H1 (cell line): ENCODE results near the gene CAPG. TPM values are rescaled to one million over a fixed set of nuclear protein-coding genes. Genes with fewer than 3 reads are reported as not detected.

ENCODE experiments used
- CTCF ChIA-PET: fragments of 300-600 bp; sonication (Branson Sonifier 250); formaldehyde crosslinking; loops from one replicate; lab custom pipeline; 2021; ENCODE audit not compliant: partially characterized antibody; lab: Charles Lee
- POLR2A ChIA-PET: fragments of 300-600 bp; sonication (Branson Sonifier 250); formaldehyde crosslinking; loops from one replicate; lab custom pipeline; 2021; ENCODE audit warnings: inconsistent platforms; ENCODE audit not compliant: partially characterized antibody; lab: Charles Lee
- DNase-seq, 2 experiments: peaks; one replicate each; pipeline versions ENCODE4 v3.0.0 to v3.0.0-alpha.2; 2010 to 2022; ENCODE audit warnings: low spot score in 2 of 2, low read depth in 1 of 2, mixed read lengths in 1 of 2
- FAIRE-seq: peaks from 2 replicates; lab custom pipeline; 2011; peaks lifted over from hg19 to GRCh38; lab: Jason Lieb, UNC
- H2AFZ ChIP-seq: 2 replicates; pipeline ENCODE4 v1.8.1; 2012; ENCODE audit warnings: low read length, inconsistent platforms
- H2AK5ac ChIP-seq: 2 replicates; pipeline ENCODE4 v1.6.1; 2013; ENCODE audit warnings: low read depth, low read length
- H2BK120ac ChIP-seq: replicated peaks from 2 replicates; pipeline ENCODE3; 2013; ENCODE audit warnings: low read depth, low read length, inconsistent platforms
- H2BK12ac ChIP-seq: 2 replicates; pipeline ENCODE4 v1.6.1; 2013; ENCODE audit warnings: low read depth, low read length
- H2BK15ac ChIP-seq: 2 replicates; pipeline ENCODE4 v1.6.1; 2013; ENCODE audit warnings: low read length
- H2BK20ac ChIP-seq: 2 replicates; pipeline ENCODE4 v1.6.1; 2013; ENCODE audit warnings: low read length
- H2BK5ac ChIP-seq: 2 replicates; pipeline ENCODE4 v1.6.1; 2013; ENCODE audit warnings: low read depth, low read length
- H3K14ac ChIP-seq: 2 replicates; pipeline ENCODE4 v1.6.1; 2013; ENCODE audit warnings: inconsistent platforms; ENCODE audit not compliant: insufficient read length
- H3K18ac ChIP-seq: 2 replicates; pipeline ENCODE4 v1.6.1; 2013; ENCODE audit warnings: low read length; ENCODE audit errors: extremely low read depth
- H3K23ac ChIP-seq: 2 replicates; pipeline ENCODE4 v1.6.1; 2013; ENCODE audit warnings: inconsistent platforms; ENCODE audit not compliant: insufficient read length
- H3K23me2 ChIP-seq: 2 replicates; pipeline ENCODE4 v1.6.1; 2013; ENCODE audit warnings: low read depth, low read length
- H3K27ac ChIP-seq: 2 replicates; pipeline ENCODE4 v1.6.1; 2011; ENCODE audit warnings: low read depth, low read length, inconsistent platforms
- H3K27me3 ChIP-seq, 4 experiments: replicated peaks in 1 of 4; 1 replicate in 1 of 4; 2 replicates in 3 of 4; pipeline versions ENCODE4 v1.6.1 to v1.8.1; 2011 to 2013; ENCODE audit warnings: low read length in 3 of 4, mild to moderate bottlenecking in 3 of 4, inconsistent platforms in 2 of 4, mixed read lengths in 2 of 4, moderate library complexity in 1 of 4; ENCODE audit not compliant: control insufficient read depth in 3 of 4, insufficient read depth in 3 of 4; ENCODE audit errors: extremely low read depth in 1 of 4
- H3K36me3 ChIP-seq, 4 experiments: 2 replicates each; pipeline versions ENCODE4 v1.6.1 to v1.8.1; 2011 to 2013; ENCODE audit warnings: mild to moderate bottlenecking in 4 of 4, low read length in 3 of 4, moderate library complexity in 2 of 4, control low read depth in 1 of 4, inconsistent platforms in 1 of 4; ENCODE audit not compliant: insufficient read depth in 4 of 4, control insufficient read depth in 2 of 4
- H3K4ac ChIP-seq: replicated peaks from 2 replicates; pipeline ENCODE3; 2013; ENCODE audit warnings: low read length, low read depth, mixed read lengths, inconsistent platforms; ENCODE audit not compliant: insufficient read length
- H3K4me1 ChIP-seq, 4 experiments: replicated peaks in 1 of 4; 1 replicate in 1 of 4; 2 replicates in 3 of 4; pipeline versions ENCODE4 v1.6.1 to v1.8.1; 2011 to 2013; ENCODE audit warnings: low read length in 3 of 4, inconsistent platforms in 2 of 4, mixed read lengths in 1 of 4; ENCODE audit not compliant: insufficient read depth in 4 of 4, control insufficient read depth in 3 of 4
- H3K4me2 ChIP-seq, 2 experiments: 2 replicates each; pipeline versions ENCODE4 v1.6.1 to v1.8.1; 2011 to 2013; ENCODE audit warnings: low read depth in 2 of 2, low read length in 2 of 2, control low read depth in 1 of 2, inconsistent platforms in 1 of 2, mild to moderate bottlenecking in 1 of 2; ENCODE audit not compliant: insufficient read depth in 1 of 2
- H3K4me3 ChIP-seq, 4 experiments: fragments of 200-600, 300-600 bp in 1 of 4; sonication (generic), shearing (Covaris generic), sonication (Bioruptor Twin) in 1 of 4; 2 replicates each; pipeline versions ENCODE4 v1.5.1 to v1.8.1; 2011 to 2016; ENCODE audit warnings: low read length in 4 of 4, low read depth in 3 of 4, control low read depth in 2 of 4, inconsistent platforms in 2 of 4, mild to moderate bottlenecking in 2 of 4, mixed read lengths in 1 of 4, moderate library complexity in 1 of 4; ENCODE audit not compliant: insufficient read depth in 2 of 4; ENCODE audit errors: extremely low read depth in 1 of 4
- H3K56ac ChIP-seq: replicated peaks from 2 replicates; pipeline ENCODE3; 2013; ENCODE audit warnings: low read depth, mild to moderate bottlenecking, mixed read lengths, low read length, inconsistent platforms; ENCODE audit not compliant: insufficient read length
- H3K79me1 ChIP-seq: 2 replicates; pipeline ENCODE4 v1.6.1; 2013; ENCODE audit warnings: low read depth, low read length, control low read depth
- H3K79me2 ChIP-seq, 2 experiments: 2 replicates each; pipeline versions ENCODE4 v1.6.1 to v1.8.1; 2012 to 2013; ENCODE audit warnings: low read length in 2 of 2, mild to moderate bottlenecking in 2 of 2, inconsistent platforms in 1 of 2; ENCODE audit not compliant: insufficient read depth in 2 of 2, control insufficient read depth in 1 of 2
- H3K9ac ChIP-seq, 4 experiments: replicated peaks in 1 of 4; 1 replicate in 1 of 4; 2 replicates in 3 of 4; pipeline versions ENCODE4 v1.6.1 to v1.8.1; 2011 to 2013; ENCODE audit warnings: low read depth in 3 of 4, low read length in 3 of 4, control low read depth in 2 of 4, mild to moderate bottlenecking in 2 of 4, moderate library complexity in 2 of 4, inconsistent platforms in 1 of 4; ENCODE audit errors: extremely low read depth in 1 of 4
- H3K9me3 ChIP-seq, 2 experiments: 2 replicates each; pipeline versions ENCODE4 v1.6.1 to v1.8.1; 2012 to 2013; ENCODE audit warnings: mild to moderate bottlenecking in 2 of 2, moderate library complexity in 2 of 2, control low read depth in 1 of 2, inconsistent platforms in 1 of 2, low read depth in 1 of 2, low read length in 1 of 2, mixed read lengths in 1 of 2; ENCODE audit not compliant: insufficient read depth in 2 of 2
- H4K20me1 ChIP-seq, 2 experiments: replicated peaks in 1 of 2; 2 replicates each; pipeline versions ENCODE3 to v1.8.1; 2011 to 2013; ENCODE audit warnings: inconsistent platforms in 2 of 2, low read length in 2 of 2, mild to moderate bottlenecking in 1 of 2; ENCODE audit not compliant: insufficient read depth in 2 of 2, control insufficient read depth in 1 of 2
- H4K5ac ChIP-seq: 2 replicates; pipeline ENCODE4 v1.6.1; 2013; ENCODE audit warnings: low read length, low read depth, mixed read lengths, inconsistent platforms; ENCODE audit not compliant: insufficient read length
- H4K8ac ChIP-seq: 2 replicates; pipeline ENCODE4 v1.8.0; 2013; ENCODE audit warnings: mild to moderate bottlenecking, moderate library complexity, low read length, inconsistent platforms; ENCODE audit not compliant: insufficient read depth; ENCODE audit errors: extremely low read depth
- H4K91ac ChIP-seq: replicated peaks from 2 replicates; pipeline ENCODE3; 2013; ENCODE audit warnings: low read length, mixed read lengths, inconsistent platforms; ENCODE audit not compliant: insufficient read length
- CBX5 ChIP-seq: fragments of 300-800, 300-1000 bp; sonication (generic); IDR thresholded peaks from 2 replicates; pipeline ENCODE4 v1.7.1; 2016; ENCODE audit warnings: antibody characterized with exemption, low read length, low read depth
- CBX8 ChIP-seq: fragments of 300-800, 300-1000 bp; sonication (generic); IDR thresholded peaks from 2 replicates; pipeline ENCODE4 v1.7.1; 2016; ENCODE audit warnings: low read depth, low read length, borderline replicate concordance
- CHD2 ChIP-seq: IDR thresholded peaks from 2 replicates; pipeline ENCODE4 v1.6.1; 2012; ENCODE audit warnings: low read length, improper control_type of control experiment
- CTCF ChIP-seq, 3 experiments: IDR thresholded peaks; 1 replicate in 2 of 3; 2 replicates in 1 of 3; pipeline versions ENCODE4 v1.5.1 to v1.6.1; 2011; ENCODE audit warnings: low read length in 3 of 3, mild to moderate bottlenecking in 3 of 3, inconsistent platforms in 2 of 3, low read depth in 1 of 3, moderate library complexity in 1 of 3; ENCODE audit not compliant: insufficient read depth in 1 of 3; ENCODE audit errors: control extremely low read depth in 1 of 3
- GTF2F1 ChIP-seq: IDR thresholded peaks from 2 replicates; pipeline ENCODE4 v1.6.1; 2012; ENCODE audit warnings: low read depth, low read length, improper control_type of control experiment, borderline replicate concordance
- KDM1A ChIP-seq: fragments of 200-600, 300-600 bp; sonication (generic); IDR thresholded peaks from 2 replicates; pipeline ENCODE4 v1.7.1; 2016; ENCODE audit warnings: mild to moderate bottlenecking, low read length, borderline replicate concordance
- MAFK ChIP-seq: IDR thresholded peaks from 2 replicates; pipeline ENCODE4 v1.6.1; 2012; ENCODE audit warnings: low read depth, mild to moderate bottlenecking, improper control_type of control experiment, low read length
- POU5F1 ChIP-seq: IDR thresholded peaks from 2 replicates; pipeline ENCODE4 v1.6.1; 2011; ENCODE audit warnings: low read depth, mild to moderate bottlenecking, low read length, moderate library complexity
- SP1 ChIP-seq: IDR thresholded peaks from 2 replicates; pipeline ENCODE4 v1.6.1; 2011; ENCODE audit warnings: low read depth, low read length
- SP4 ChIP-seq: IDR thresholded peaks from 2 replicates; pipeline ENCODE4 v1.6.1; 2012; ENCODE audit warnings: low read length, inconsistent platforms
- SUZ12 ChIP-seq: fragments of 200-600 bp; sonication (generic); IDR thresholded peaks from 2 replicates; pipeline ENCODE4 v1.6.1; 2012; ENCODE audit warnings: mild to moderate bottlenecking, inconsistent platforms, low read length, moderate library complexity, mixed read lengths
- TCF12 ChIP-seq: IDR thresholded peaks from 2 replicates; pipeline ENCODE4 v1.6.1; 2011; ENCODE audit warnings: low read depth, mild to moderate bottlenecking, low read length
- TEAD4 ChIP-seq: IDR thresholded peaks from 2 replicates; pipeline ENCODE4 v1.6.1; 2012; ENCODE audit warnings: low read depth, low read length, inconsistent platforms, mixed read lengths
- whole genome bisulfite sequencing, 2 experiments: shearing (Covaris generic) in 1 of 2; methylation state at CpG; one replicate each; pipeline versions ENCODE4 v1.1.6 to v1.1.7; 2013 to 2015; ENCODE audit warnings: low lambda C conversion rate in 2 of 2, mixed read lengths in 2 of 2, inconsistent platforms in 1 of 2, low coverage in 1 of 2, missing lambda C conversion rate in 1 of 2; ENCODE audit not compliant: insufficient replicate concordance in 2 of 2, insufficient coverage in 1 of 2, insufficient read length in 1 of 2; ENCODE audit errors: extremely low coverage in 1 of 2, missing lambda C conversion rate in 1 of 2; 5-methylcytosine and 5-hydroxymethylcytosine counted together
- polyA plus RNA-seq, 7 experiments: library from polyadenylated mRNA; depleted of rRNA in 3 of 7; stranded (reverse) in 5 of 7; unstranded in 2 of 7; fragments of >200 nt in 5 of 7; fragments of 200-250 nt in 2 of 7; gene quantifications; 1 replicate in 5 of 7; 2 replicates in 1 of 7; 4 replicates in 1 of 7; pipeline versions ENCODE4 v1.2.1 to v1.2.3, GENCODE V29; 2011 to 2013; ENCODE audit warnings: missing spikeins in 2 of 7, mixed read lengths in 2 of 7
- total RNA-seq: library from RNA; stranded (reverse); fragmentation: NEBNext Ultra II Directional; extraction: Animal tissue kit (Norgen Biotek cat#: 25700); gene quantifications from 2 replicates; pipeline ENCODE4 v1.2.1, GENCODE V29; 2021

CAPG gene
- total and polyA plus RNA-seq, 2 of the 8 experiments (the other 6 are each of a cell fraction or from before 2014, with no cell fraction given), result 80.5 to 89.0 TPM

GRCh38 chr2:85452237-85452636, 42.1 kb upstream of the CAPG start:
- no peak overlapping the region; the same call in 1 of the 2 replicates for H2BK15ac ChIP-seq
- no peak overlapping the region for H2BK120ac ChIP-seq
- peaks cover 0 to 6% (median 0%) of the 10 kb centered on the region in 4 experiments; a peak in 1 of 7 replicates for H3K4me1 ChIP-seq
- peaks cover 0 to 2% (median 0%) of the 10 kb centered on the region in 4 experiments; a peak in 2 of 7 replicates for H3K27me3 ChIP-seq
- no peak overlapping the region for H3K4me3 ChIP-seq
- H3K9me3 ChIP-seq, result no peaks in the 10 kb centered on the region
- H3K9ac ChIP-seq, result no peak overlapping the region
- CTCF ChIA-PET, result interaction anchor here (1.3 kb wide), 1 partner anchor 32 kb away, joined by 3 read pairs; no protein-coding TSS in a partner anchor
- H2AK5ac ChIP-seq, result no peak overlapping the region
- POLR2A ChIA-PET, result interaction anchor here (1.3 to 55.3 kb wide), 2 partner anchors 12 to 95 kb away, joined by 4 to 1889 read pairs; partner anchors contain the start of genes GGCX and MAT2A
- FAIRE-seq (no peak), DNase-seq (no peak)
- no peak overlapping the region for H3K4me2 ChIP-seq
- no peak overlapping the region for H3K18ac ChIP-seq
- no peak overlapping the region for H3K23ac ChIP-seq
- 55% methylated on average over 1 of the region's 1 CpG; no CpG with 5 or more reads in 1 of the 2 experiments for WGBS, 2 experiments
- no peak overlapping the region for H3K56ac ChIP-seq
- H4K20me1 ChIP-seq, result no peaks in the 10 kb centered on the region
- H3K79me2 ChIP-seq, result no peaks in the 10 kb centered on the region
- H4K91ac ChIP-seq, result no peak overlapping the region
- H4K5ac ChIP-seq, result no peak overlapping the region
- H3K27ac ChIP-seq, result no peak overlapping the region
- no peak overlapping the region for H2BK20ac ChIP-seq
- no peaks in the 10 kb centered on the region for H3K36me3 ChIP-seq
- no peak overlapping the region for H2BK5ac ChIP-seq
- H3K23me2 ChIP-seq, result no peaks in the 10 kb centered on the region
- no peak overlapping the region for H3K4ac ChIP-seq
- no peak overlapping the region for H4K8ac ChIP-seq
- H2BK12ac ChIP-seq, result no peak overlapping the region
- no peak overlapping the region for H3K14ac ChIP-seq
- no peak overlapping the region for H2AFZ ChIP-seq
- H3K79me1 ChIP-seq, result no peaks in the 10 kb centered on the region
- TF ChIP-seq POU5F1, result no peak
- no peak for TF ChIP-seq SP4
- no peak for TF ChIP-seq SUZ12
- TF ChIP-seq TEAD4, result no peak
- TF ChIP-seq GTF2F1, result no peak
- TF ChIP-seq CBX5, result no peak
- no peak for TF ChIP-seq SP1
- no peak for TF ChIP-seq CHD2
- TF ChIP-seq CBX8, result no peak
- no peak for TF ChIP-seq TCF12
- no peak for TF ChIP-seq MAFK
- TF ChIP-seq CTCF (IDR thresholded peaks at IDR 0.05; ENCODE audit: control extremely low read depth in 1 of 3, insufficient read depth in 1 of 3, low read depth in 1 of 3, low read length in 3 of 3), result no peak
- no peak for TF ChIP-seq KDM1A
